ENCODE measurements around the gene GADL1.

The GADL1 gene

GRCh38 chr3:30805695-30806094 is 88.8 kb downstream of the GADL1 start:
- no peak for DNase-seq

- no peak for DNase-seq
These were observed 89.5 kb downstream of the GADL1 start for GRCh38 chr3:30804984-30805383.

- no peak for DNase-seq
These were observed 99.3 kb downstream of the GADL1 start for GRCh38 chr3:30795176-30795575.

DNA sequence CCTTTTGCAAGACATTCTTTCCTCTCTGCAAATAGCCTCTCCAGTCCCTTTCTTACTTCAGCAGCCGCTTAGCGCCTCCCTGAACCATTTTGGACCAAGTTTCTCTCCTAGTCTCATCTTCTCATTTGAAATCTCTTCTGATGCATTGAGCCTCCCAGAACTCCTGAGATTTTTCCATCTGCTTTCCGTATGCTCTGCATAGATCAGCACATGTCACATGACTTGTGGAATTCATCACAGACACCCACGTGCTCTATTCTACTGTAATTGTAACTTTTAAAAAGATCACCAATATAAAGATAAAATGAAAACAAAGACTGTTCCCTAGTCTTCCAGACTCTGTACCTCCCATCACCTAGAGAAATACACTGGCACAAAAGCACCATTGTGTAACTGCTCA is 100.7 kb downstream of the GADL1 start:
- DNase-seq: no peak

DNA sequence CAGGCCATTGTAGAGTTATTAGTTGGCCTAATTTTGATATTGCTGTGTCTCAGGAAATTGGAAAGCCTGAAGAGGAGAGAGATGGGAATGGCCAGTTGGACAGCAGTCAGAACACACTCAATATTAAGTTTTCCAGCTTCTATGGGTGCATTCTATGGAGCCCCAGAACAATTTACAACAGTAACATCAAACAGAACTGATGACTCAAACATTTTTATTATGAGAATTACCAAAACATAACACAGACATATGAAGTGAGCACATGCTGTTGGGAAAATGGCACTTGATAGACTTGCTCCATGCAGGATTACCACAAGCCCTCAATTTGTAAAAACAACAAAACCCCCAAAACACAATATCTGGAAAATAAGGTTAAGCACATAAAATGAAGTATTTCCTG is 104.3 kb downstream of the GADL1 start:
- no peak for DNase-seq

DNA sequence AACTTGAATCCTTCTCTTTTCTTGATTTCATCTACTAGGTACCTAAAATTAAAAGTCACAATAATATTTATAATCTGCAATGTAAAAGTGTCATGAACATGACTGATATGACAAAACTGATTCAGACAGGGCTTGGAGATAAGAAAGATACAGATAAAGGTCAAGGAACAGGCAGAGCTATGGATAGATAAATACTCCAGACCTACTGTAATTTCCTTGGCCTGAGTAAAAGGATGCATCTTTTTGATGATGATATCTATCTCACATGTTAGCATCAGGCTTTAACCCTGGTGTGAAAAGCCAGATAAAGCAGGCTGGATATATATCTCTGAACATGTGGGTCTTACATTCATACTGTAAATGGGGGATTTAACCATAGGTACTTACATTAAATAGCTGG is 108.1 kb downstream of the GADL1 start:
- DNase-seq: no peak

- no peak for DNase-seq
These were observed 114.7 kb downstream of the GADL1 start for GRCh38 chr3:30779686-30780287.

DNA sequence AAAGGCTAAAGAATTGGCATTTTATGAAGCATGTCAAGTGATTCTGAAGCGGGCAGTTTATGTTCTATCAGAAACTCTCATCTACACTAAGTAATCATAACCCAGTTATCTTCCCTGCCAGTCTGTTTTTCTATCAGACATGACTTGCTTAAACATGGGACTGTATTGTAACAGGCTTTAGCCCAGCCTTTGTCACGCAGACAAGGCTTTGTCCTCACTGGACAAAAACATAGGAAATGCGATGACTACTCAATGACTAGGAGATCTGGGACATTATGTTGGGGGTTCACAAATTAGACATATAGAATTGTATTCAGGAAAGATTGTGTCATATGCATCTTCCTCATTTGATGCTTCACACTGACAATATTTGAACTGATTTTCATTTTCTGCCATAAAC is 115.5 kb downstream of the GADL1 start:
- no peak for DNase-seq

- no peak for DNase-seq
These were observed 116.9 kb downstream of the GADL1 start for GRCh38 chr3:30777426-30778113.

DNA sequence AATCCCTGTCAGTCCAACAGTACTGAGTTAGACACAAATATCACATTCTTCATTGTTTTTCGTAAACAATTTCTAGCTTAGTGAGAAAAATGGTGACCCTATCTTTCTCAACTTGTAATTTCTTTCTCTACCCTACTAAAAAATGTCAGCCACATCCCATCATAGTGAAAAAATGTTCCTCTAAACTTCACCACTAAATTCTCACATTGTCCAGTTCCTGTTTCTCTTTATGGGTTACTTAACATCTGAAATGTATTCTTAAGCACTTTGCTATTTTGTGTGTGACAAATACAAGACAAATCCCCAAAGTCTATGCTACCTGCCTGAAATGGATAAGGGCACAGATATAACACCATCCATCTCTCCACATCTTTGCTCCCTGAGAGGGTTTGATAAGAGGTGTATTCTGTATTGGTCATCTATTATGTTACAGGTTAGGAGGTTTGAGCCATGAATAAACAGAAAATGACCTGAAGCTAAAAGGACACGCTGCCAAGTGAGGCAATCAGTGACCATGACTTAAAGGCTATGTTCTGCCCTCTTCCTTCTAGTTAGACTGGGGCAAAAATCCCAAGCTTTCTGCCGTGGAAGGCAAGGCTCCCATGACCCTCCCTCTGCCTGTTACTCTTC is 118.2 kb downstream of the GADL1 start:
- no peak for DNase-seq

- DNase-seq: no peak
These were observed 119.4 kb downstream of the GADL1 start for GRCh38 chr3:30775040-30775439.

- DNase-seq: no peak
These were observed 120.4 kb downstream of the GADL1 start for GRCh38 chr3:30774062-30774461.

GRCh38 chr3:30770387-30770786 is 124.1 kb downstream of the GADL1 start:
- DNase-seq: no peak

DNA sequence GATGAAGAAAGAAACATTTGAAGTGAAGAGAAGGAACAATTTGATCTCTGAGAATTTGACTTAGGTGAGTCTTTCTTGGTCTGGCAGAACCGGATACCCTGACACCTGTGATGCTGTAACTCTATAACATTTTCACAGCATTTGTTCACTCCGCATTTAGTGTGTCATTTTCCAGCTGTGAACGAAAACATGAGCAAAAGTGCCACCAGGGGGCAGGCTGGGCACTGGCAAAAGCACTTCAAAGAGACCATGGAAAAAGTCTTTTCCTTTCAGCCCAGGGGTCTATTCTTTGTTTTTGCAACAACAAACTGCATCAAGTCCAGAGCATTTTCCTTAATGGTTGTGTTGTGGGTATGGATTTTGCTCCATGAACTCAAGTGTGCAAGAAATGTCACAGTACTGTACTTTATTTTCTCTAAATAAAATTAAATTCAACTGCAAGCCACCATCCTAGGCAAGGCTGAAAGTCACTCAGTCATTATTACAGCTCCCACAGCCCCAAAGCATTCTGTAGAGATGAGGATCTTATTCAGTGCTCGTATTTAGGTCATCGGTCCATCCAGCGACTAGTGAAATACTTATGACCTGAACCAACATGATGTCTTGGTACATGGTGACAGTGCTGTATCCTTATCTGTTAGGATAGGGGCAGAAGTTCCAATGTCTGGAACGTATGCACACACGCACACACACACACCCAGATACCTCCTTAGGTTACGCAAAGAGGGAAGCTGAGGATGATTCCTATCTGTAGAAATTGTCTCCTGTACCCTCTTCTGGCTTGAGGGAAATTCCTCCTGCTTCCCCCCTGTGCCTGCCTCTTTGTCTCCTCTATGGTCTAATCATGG is 125.5 kb downstream of the GADL1 start:
- peak; percentile 6 for DNase-seq

- DNase-seq: peak; percentile 22
These were observed 126.4 kb downstream of the GADL1 start for GRCh38 chr3:30768046-30768445.

DNA sequence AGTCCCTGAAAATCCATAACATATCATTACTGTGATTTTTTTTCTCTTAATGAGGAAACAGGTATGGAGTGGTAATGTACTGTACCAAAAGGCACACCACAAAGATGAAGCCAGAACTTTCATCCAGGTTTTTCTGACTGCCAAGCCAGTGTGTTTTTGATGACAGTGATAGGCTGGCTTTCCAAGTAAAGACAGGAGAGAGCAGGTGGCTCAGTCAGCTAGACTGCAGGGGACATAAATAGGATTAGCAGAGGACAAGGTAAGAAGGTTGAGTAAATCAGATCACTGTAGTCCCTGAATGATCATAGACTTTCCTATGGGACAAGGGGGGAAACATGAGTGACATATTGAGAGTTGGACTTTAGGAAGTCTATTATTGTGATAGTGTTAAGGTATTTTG is 127.9 kb downstream of the GADL1 start:
- no peak for DNase-seq

DNA sequence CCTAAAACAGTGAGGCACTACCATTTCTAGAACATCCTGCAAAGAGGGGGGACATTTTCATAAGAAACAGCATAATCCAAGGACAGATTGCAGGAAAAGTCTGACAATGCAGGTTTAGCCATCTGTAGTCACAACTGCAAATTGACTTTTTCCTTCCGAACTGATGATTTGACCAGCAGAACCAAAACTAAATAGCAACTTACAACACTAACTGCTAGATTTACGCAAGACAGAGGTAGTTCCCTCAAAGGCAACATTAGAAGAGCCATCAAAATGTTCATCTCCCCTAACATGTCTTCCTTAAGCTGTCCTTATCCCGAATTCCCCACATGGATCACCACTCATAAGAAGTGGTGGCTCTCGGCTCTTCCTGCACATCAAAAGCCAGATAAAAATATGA is 129.6 kb downstream of the GADL1 start:
- no peak for DNase-seq

DNA sequence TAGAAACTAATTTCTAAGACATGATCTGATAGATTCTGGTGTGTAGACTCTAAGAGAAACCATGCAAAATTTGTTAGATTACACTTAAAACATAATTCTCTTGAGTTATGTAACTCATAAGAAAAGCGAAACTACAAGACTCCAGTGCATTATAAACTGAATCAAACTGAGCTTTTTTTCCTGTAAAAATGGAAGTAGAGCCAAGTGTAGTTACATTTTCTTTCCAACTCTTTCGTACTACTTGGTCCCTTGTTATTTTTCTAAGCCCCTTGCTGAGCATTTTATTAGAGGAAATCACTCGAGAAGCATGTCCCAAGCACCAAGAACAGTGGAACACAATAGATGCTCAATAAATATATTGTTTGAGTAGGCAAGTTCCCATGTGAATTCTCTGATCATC is 130.2 kb downstream of the GADL1 start:
- no peak for DNase-seq

DNA sequence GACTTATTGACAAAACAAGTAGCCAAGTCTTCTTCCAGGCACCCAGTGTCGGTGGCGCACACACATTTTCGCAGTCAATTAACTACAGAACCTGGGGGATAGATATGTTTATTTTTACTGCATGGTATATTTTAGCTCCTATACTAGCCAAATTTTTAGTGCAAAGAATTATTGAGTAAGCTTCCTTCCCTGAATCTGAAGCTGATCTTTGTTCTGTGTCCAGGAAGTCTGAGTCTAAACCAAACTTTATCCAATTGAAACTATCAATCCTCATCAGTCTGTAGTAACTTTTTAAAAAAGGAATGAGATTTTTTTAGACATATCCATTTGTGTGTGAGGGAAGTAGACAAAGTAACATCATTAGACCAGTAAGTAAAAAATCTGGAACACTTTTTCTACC is 133.1 kb downstream of the GADL1 start:
- no peak for DNase-seq

DNA sequence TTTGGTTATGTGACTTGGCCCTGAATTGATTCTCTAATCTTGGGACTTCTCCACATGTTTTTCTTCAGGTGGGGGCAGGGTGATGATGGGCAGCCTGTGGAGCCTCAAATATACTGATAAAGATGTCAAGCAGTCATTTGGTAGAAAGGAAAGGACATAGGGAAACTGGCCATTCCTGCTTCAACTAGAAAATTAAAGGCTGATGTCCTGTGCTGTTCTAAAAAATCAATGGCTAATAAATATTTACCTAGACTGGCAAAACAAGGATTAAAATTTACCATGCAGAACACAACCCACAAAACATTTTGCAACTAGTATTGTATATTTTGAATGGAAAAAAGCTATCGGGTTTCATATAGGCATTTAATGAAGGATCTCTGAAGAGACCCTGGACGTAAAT is 133.7 kb downstream of the GADL1 start:
- DNase-seq: no peak

GRCh38 chr3:30760040-30760695 is 134.3 kb downstream of the GADL1 start:
- DNase-seq: no peak

DNA sequence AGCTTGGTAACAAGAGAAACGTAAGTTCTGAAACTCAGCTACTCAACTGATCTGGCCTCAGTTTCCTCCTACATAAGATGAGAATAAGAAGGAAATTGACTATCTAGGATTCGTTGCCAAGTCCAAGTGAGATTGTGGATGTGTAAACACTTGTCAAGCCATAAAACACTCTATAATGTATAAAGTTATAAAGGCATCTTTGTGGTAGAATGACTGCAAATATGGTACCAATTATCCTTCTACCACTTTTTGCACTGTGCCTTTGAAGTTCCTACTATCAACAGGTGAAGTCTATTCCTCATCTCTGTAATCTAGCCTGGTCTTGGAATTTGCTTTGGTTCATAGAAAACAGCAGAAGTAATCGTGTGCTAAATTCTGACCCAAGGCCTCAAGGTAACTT is 138.2 kb downstream of the GADL1 start:
- no peak for DNase-seq

DNA sequence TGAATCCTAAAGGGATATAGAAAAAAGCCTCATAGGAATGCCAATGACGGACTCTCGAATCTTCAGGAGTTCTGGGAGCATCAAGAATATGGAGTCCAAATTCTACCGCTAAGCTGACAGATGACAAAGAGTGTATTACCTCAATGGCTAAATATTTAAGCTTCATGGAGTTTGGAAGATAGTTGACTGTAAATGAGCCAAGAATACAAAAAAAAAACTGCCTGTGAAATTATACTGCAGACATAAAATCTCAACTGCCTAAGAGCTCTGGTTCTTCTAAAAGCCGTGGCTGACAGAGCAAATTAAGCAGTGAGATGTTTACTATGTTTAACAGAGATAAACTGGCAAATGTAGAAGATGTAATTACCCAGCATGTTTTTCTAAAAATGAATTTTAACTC is 140.0 kb downstream of the GADL1 start:
- DNase-seq: no peak

Measured in NCI-H1694 (cell line).